IMR-90 (cell line): ENCODE measurements around the gene AKR1A1. TPM values are rescaled to one million over a fixed set of nuclear protein-coding genes. Genes with fewer than 3 reads are reported as not detected.

Experiments used
- ATAC-seq: fragments of 200-7000 bp; cut with Tn5 transposase; 2 replicates; pipeline ENCODE4 v1.9.1; 2020; ENCODE audit warnings: low read depth, mild to moderate bottlenecking, moderate library complexity
- BruUV-seq: library from RNA; stranded (reverse); fragments of 400-500 nt; replicated peaks from 2 replicates; lab custom pipeline; 2021; lab: Mats Ljungman, UMichigan
- CTCF ChIA-PET: fragments of 300-600 bp; formaldehyde crosslinking; extraction: SDS; loops from one replicate; lab custom pipeline; 2021; ENCODE audit warnings: antibody characterized with exemption; lab: Yijun Ruan, JAX
- POLR2A ChIA-PET: fragments of 300-600 bp; sonication (Branson Sonifier 250); formaldehyde crosslinking; loops from one replicate; lab custom pipeline; 2022; ENCODE audit warnings: antibody characterized with exemption; ENCODE audit not compliant: unreplicated experiment; lab: Charles Lee
- DNase-seq: peaks from one replicate; pipeline ENCODE4 v3.0.0; 2013
- H2AFZ ChIP-seq: replicated peaks from 2 replicates; pipeline ENCODE3; 2013; ENCODE audit warnings: low read length, mild to moderate bottlenecking; ENCODE audit not compliant: poor library complexity
- H2AK5ac ChIP-seq: 2 replicates; pipeline ENCODE4 v1.6.1; 2013; ENCODE audit warnings: low read depth, low read length, inconsistent platforms
- H2AK9ac ChIP-seq: replicated peaks from 2 replicates; pipeline ENCODE3; 2013; ENCODE audit warnings: mild to moderate bottlenecking, low read depth, low read length, moderate library complexity; ENCODE audit not compliant: poor library complexity
- H2BK120ac ChIP-seq: 2 replicates; pipeline ENCODE4 v1.6.1; 2013; ENCODE audit warnings: low read depth, low read length, inconsistent platforms
- H2BK15ac ChIP-seq: 3 replicates; pipeline ENCODE4 v1.6.1; 2013; ENCODE audit warnings: low read depth, low read length, inconsistent platforms
- H2BK20ac ChIP-seq: 2 replicates; pipeline ENCODE4 v1.6.1; 2013; ENCODE audit warnings: low read depth, mild to moderate bottlenecking, inconsistent platforms, low read length, moderate library complexity
- H2BK5ac ChIP-seq: 2 replicates; pipeline ENCODE4 v1.6.1; 2013; ENCODE audit warnings: mild to moderate bottlenecking, low read depth, low read length, inconsistent platforms; ENCODE audit not compliant: poor library complexity, severe bottlenecking
- H3K14ac ChIP-seq: replicated peaks from 2 replicates; pipeline ENCODE4 v1.6.1; 2013; ENCODE audit warnings: low read depth, low read length, inconsistent platforms
- H3K18ac ChIP-seq: 2 replicates; pipeline ENCODE4 v1.6.1; 2013; ENCODE audit warnings: low read depth, low read length, control low read depth
- H3K23ac ChIP-seq: 2 replicates; pipeline ENCODE4 v1.6.1; 2013; ENCODE audit warnings: low read depth, low read length, inconsistent platforms
- H3K27ac ChIP-seq: 2 replicates; pipeline ENCODE4 v1.5.1; 2013; ENCODE audit warnings: mild to moderate bottlenecking, control low read depth, low read length; ENCODE audit not compliant: insufficient read depth
- H3K27me3 ChIP-seq: 2 replicates; pipeline ENCODE4 v1.6.1; 2013; ENCODE audit warnings: low read length; ENCODE audit not compliant: control insufficient read depth, insufficient read depth
- H3K36me3 ChIP-seq: 2 replicates; pipeline ENCODE4 v1.6.1; 2013; ENCODE audit warnings: low read length, mixed read lengths; ENCODE audit not compliant: control insufficient read depth, insufficient read depth
- H3K4ac ChIP-seq: 2 replicates; pipeline ENCODE4 v1.6.1; 2013; ENCODE audit warnings: low read depth, low read length, inconsistent platforms
- H3K4me1 ChIP-seq: 2 replicates; pipeline ENCODE4 v1.6.1; 2013; ENCODE audit warnings: low read length, mixed read lengths; ENCODE audit not compliant: control insufficient read depth, insufficient read depth
- H3K4me2 ChIP-seq: 2 replicates; pipeline ENCODE4 v1.6.1; 2013; ENCODE audit warnings: low read depth, mild to moderate bottlenecking, control low read depth, low read length, moderate library complexity
- H3K4me3 ChIP-seq: 2 replicates; pipeline ENCODE4 v1.5.1; 2013; ENCODE audit warnings: low read depth, mild to moderate bottlenecking, control low read depth, low read length, moderate library complexity; ENCODE audit not compliant: insufficient read depth
- H3K56ac ChIP-seq: 2 replicates; pipeline ENCODE4 v1.6.1; 2013; ENCODE audit warnings: low read length, inconsistent platforms; ENCODE audit not compliant: insufficient read depth; ENCODE audit errors: extremely low read depth
- H3K79me1 ChIP-seq, 2 experiments: 2 replicates each; pipeline ENCODE4 v1.6.1; 2013; ENCODE audit warnings: low read length in 2 of 2, inconsistent platforms in 1 of 2, low read depth in 1 of 2
- H3K9ac ChIP-seq: 2 replicates; pipeline ENCODE4 v1.6.1; 2013; ENCODE audit warnings: low read depth, low read length, control low read depth
- H3K9me1 ChIP-seq: 2 replicates; pipeline ENCODE4 v1.6.1; 2013; ENCODE audit warnings: low read length, inconsistent platforms; ENCODE audit not compliant: insufficient read depth
- H3K9me3 ChIP-seq: 2 replicates; pipeline ENCODE4 v1.6.1; 2013; ENCODE audit warnings: low read length; ENCODE audit not compliant: control insufficient read depth, insufficient read depth
- H4K20me1 ChIP-seq: 2 replicates; pipeline ENCODE4 v1.6.1; 2013; ENCODE audit warnings: low read length, inconsistent platforms; ENCODE audit not compliant: insufficient read depth
- H4K5ac ChIP-seq: 2 replicates; pipeline ENCODE4 v1.6.1; 2013; ENCODE audit warnings: mild to moderate bottlenecking, low read depth, low read length, control low read depth
- H4K8ac ChIP-seq, 2 experiments: 2 replicates each; pipeline ENCODE4 v1.6.1; 2013; ENCODE audit warnings: low read depth in 2 of 2, low read length in 2 of 2, control low read depth in 1 of 2, inconsistent platforms in 1 of 2
- H4K91ac ChIP-seq: 2 replicates; pipeline ENCODE4 v1.6.1; 2013; ENCODE audit warnings: low read depth, low read length, inconsistent platforms; ENCODE audit not compliant: insufficient read depth
- BHLHE40 ChIP-seq: fragments of 150-350 bp; IDR thresholded peaks from 2 replicates; pipeline ENCODE4 v1.6.1; 2016; ENCODE audit warnings: mild to moderate bottlenecking, low read depth, low read length
- CEBPB ChIP-seq: IDR thresholded peaks from 2 replicates; pipeline ENCODE4 v1.6.1; 2012; ENCODE audit warnings: low read depth, low read length, improper control_type of control experiment
- CHD1 ChIP-seq: IDR thresholded peaks from 2 replicates; pipeline ENCODE4 v1.6.1; 2012; ENCODE audit warnings: low read depth, low read length, improper control_type of control experiment
- FOS ChIP-seq: fragments of 150-350 bp; IDR thresholded peaks from 2 replicates; pipeline ENCODE4 v1.6.1; 2016; ENCODE audit warnings: low read depth, low read length
- MAFK ChIP-seq: IDR thresholded peaks from 2 replicates; pipeline ENCODE4 v1.6.1; 2012; ENCODE audit warnings: low read depth, low read length, improper control_type of control experiment
- MAZ ChIP-seq: IDR thresholded peaks from 2 replicates; pipeline ENCODE4 v1.6.1; 2012; ENCODE audit warnings: low read depth, mild to moderate bottlenecking, low read length, improper control_type of control experiment, moderate library complexity, borderline replicate concordance
- MXI1 ChIP-seq: IDR thresholded peaks from 2 replicates; pipeline ENCODE4 v1.6.1; 2012; ENCODE audit warnings: low read depth, mild to moderate bottlenecking, low read length, moderate library complexity, borderline replicate concordance
- NFE2L2 ChIP-seq: fragments of 150-350 bp; IDR thresholded peaks from 2 replicates; pipeline ENCODE4 v1.6.1; 2016; ENCODE audit warnings: low read depth, mild to moderate bottlenecking, low read length
- POLR2A ChIP-seq: IDR thresholded peaks from 2 replicates; pipeline ENCODE4 v1.6.1; 2012; ENCODE audit warnings: mild to moderate bottlenecking, low read depth, low read length
- RAD21 ChIP-seq: IDR thresholded peaks from 2 replicates; pipeline ENCODE4 v1.6.1; 2012; ENCODE audit warnings: low read length, improper control_type of control experiment
- RCOR1 ChIP-seq: IDR thresholded peaks from 2 replicates; pipeline ENCODE4 v1.6.1; 2012; ENCODE audit warnings: mild to moderate bottlenecking, low read length, improper control_type of control experiment; ENCODE audit not compliant: insufficient replicate concordance
- RFX5 ChIP-seq: IDR thresholded peaks from 2 replicates; pipeline ENCODE4 v1.8.0; 2012; ENCODE audit warnings: low read depth, mild to moderate bottlenecking, low read length, moderate library complexity
- SMC3 ChIP-seq: fragments of 150-350 bp; IDR thresholded peaks from 2 replicates; pipeline ENCODE4 v1.6.1; 2016; ENCODE audit warnings: low read depth, mild to moderate bottlenecking, antibody characterized with exemption, low read length, moderate library complexity
- WGBS, 2 experiments: methylation state at CpG; one replicate each; pipeline versions ENCODE4 v1.1.5 to v1.1.7; 2013; ENCODE audit warnings: missing lambda C conversion rate in 2 of 2; ENCODE audit not compliant: insufficient read length in 1 of 2; ENCODE audit errors: extremely low coverage in 2 of 2; 5-methylcytosine and 5-hydroxymethylcytosine counted together
- dilution Hi-C: fragments of 300-500 bp; cut with HindIII; formaldehyde crosslinking; loops from one replicate; pipeline ENCODE4 v1.14.3; 2018; ENCODE audit warnings: low sequenced_read_pairs; ENCODE audit not compliant: unreplicated experiment
- in situ Hi-C: fragments of 300-500 bp; cut with MboI; formaldehyde crosslinking; loops from 3 replicates; pipeline ENCODE4 v1.14.3; 2019; ENCODE audit warnings: low sequenced_read_pairs, inconsistent platforms, mixed read lengths
- intact Hi-C: fragments of 100-400 bp; cut with micrococcal nuclease; formaldehyde crosslinking; loops from 2 replicates; pipeline ENCODE4 v1.10.0; 2022
- polyA plus RNA-seq, 3 experiments: library from polyadenylated mRNA; depleted of rRNA; stranded (reverse); fragments of >200 nt; gene quantifications; 2 replicates each; pipeline ENCODE4 v1.2.3, GENCODE V29; 2012; ENCODE audit warnings: low replicate concordance in 1 of 3
- total RNA-seq: library from RNA; depleted of rRNA; stranded (reverse); fragments of >200 nt; gene quantifications from 2 replicates; pipeline ENCODE4 v1.2.3, GENCODE V29; 2012
- TF ChIP-seq, protein P1 (sequence below): fragments of 150-350 bp; IDR thresholded peaks from 2 replicates; pipeline ENCODE4 v1.6.1; 2017; ENCODE audit warnings: mild to moderate bottlenecking, antibody characterized with exemption, low read length, low read depth
- TF ChIP-seq, protein P2 (sequence below): fragments of 150-350 bp; IDR thresholded peaks from 2 replicates; pipeline ENCODE4 v1.6.1; 2016; ENCODE audit warnings: low read depth, mild to moderate bottlenecking, low read length, moderate library complexity, borderline replicate concordance
- TF ChIP-seq, protein P3 (sequence below): conservative IDR thresholded peaks from 2 replicates; pipeline ENCODE4 v1.5.1; 2012; ENCODE audit warnings: mild to moderate bottlenecking, low read depth, low read length, improper control_type of control experiment

AKR1A1 gene
- total and polyA plus RNA-seq, 2 of the 4 experiments (the other 2 are of a cell fraction): 141 to 151 TPM

DNA sequence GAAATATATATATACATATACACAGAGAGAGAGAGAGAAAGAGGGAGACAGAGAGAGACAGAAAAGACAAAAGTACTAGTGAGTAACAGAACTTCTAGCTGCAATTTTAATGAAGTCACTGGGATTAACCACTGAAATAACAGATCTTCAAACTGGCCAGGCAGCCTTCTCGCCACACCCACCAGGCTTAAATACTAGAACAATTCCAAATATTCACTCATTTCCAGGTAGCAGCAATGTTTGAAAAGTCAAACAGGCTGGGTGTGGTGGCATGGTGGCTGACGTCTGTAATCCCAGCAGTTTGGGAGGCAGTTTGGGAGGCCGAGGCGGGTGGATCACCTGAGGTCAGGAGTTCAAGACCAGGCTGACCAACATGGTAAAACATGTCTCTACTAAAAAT, 34.2 kb upstream of the AKR1A1 start:
- H2AK5ac ChIP-seq: no peak overlapping the region
- peak overlapping the region; percentile 33; the same call in 1 of the 2 replicates for H3K27ac ChIP-seq
- CTCF ChIA-PET: no interaction called here
- TF ChIP-seq BHLHE40 (no peak), FOS (no peak), RAD21 (no peak), CHD1 (no peak), NFE2L2 (no peak), MAFK (no peak), CEBPB (no peak), POLR2A (no peak), RFX5 (no peak), RCOR1 (no peak), SMC3 (no peak), MXI1 (no peak), MAZ (no peak)
- TF ChIP-seq, protein P1, sequence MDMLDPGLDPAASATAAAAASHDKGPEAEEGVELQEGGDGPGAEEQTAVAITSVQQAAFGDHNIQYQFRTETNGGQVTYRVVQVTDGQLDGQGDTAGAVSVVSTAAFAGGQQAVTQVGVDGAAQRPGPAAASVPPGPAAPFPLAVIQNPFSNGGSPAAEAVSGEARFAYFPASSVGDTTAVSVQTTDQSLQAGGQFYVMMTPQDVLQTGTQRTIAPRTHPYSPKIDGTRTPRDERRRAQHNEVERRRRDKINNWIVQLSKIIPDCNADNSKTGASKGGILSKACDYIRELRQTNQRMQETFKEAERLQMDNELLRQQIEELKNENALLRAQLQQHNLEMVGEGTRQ: no peak
- TF ChIP-seq, protein P2, sequence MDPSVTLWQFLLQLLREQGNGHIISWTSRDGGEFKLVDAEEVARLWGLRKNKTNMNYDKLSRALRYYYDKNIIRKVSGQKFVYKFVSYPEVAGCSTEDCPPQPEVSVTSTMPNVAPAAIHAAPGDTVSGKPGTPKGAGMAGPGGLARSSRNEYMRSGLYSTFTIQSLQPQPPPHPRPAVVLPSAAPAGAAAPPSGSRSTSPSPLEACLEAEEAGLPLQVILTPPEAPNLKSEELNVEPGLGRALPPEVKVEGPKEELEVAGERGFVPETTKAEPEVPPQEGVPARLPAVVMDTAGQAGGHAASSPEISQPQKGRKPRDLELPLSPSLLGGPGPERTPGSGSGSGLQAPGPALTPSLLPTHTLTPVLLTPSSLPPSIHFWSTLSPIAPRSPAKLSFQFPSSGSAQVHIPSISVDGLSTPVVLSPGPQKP: no peak
- TF ChIP-seq, protein P3, sequence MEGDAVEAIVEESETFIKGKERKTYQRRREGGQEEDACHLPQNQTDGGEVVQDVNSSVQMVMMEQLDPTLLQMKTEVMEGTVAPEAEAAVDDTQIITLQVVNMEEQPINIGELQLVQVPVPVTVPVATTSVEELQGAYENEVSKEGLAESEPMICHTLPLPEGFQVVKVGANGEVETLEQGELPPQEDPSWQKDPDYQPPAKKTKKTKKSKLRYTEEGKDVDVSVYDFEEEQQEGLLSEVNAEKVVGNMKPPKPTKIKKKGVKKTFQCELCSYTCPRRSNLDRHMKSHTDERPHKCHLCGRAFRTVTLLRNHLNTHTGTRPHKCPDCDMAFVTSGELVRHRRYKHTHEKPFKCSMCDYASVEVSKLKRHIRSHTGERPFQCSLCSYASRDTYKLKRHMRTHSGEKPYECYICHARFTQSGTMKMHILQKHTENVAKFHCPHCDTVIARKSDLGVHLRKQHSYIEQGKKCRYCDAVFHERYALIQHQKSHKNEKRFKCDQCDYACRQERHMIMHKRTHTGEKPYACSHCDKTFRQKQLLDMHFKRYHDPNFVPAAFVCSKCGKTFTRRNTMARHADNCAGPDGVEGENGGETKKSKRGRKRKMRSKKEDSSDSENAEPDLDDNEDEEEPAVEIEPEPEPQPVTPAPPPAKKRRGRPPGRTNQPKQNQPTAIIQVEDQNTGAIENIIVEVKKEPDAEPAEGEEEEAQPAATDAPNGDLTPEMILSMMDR: no peak
- peaks cover 20% of the 10 kb centered on the region for H3K4me1 ChIP-seq
- H3K9me3 ChIP-seq: no peaks in the 10 kb centered on the region
- H3K14ac ChIP-seq: no peak overlapping the region
- H3K23ac ChIP-seq: no peak overlapping the region
- POLR2A ChIA-PET: no interaction called here
- no peak overlapping the region for H4K91ac ChIP-seq
- H3K79me1 ChIP-seq: peaks cover 11 to 58% of the 10 kb centered on the region in 2 experiments
- intact Hi-C loops: no loop called here
- H3K9ac ChIP-seq: no peak overlapping the region
- no peak overlapping the region for H2AFZ ChIP-seq
- ATAC-seq: no peak
- no peak overlapping the region for H3K4ac ChIP-seq
- in situ Hi-C loops: loop anchor here (5.0 kb wide), 1 partner anchor 51 kb away; no protein-coding TSS in a partner anchor
- DNase-seq: no peak
- peaks cover 73% of the 10 kb centered on the region for H4K20me1 ChIP-seq
- peaks cover 39% of the 10 kb centered on the region for H3K36me3 ChIP-seq
- no peak overlapping the region for H2AK9ac ChIP-seq
- no peak overlapping the region for H2BK120ac ChIP-seq
- BruUV-seq: no TSS peak
- dilution Hi-C loops: no loop called here
- no peak overlapping the region for H4K5ac ChIP-seq
- no peak overlapping the region for H3K4me3 ChIP-seq
- H2BK15ac ChIP-seq: no peak overlapping the region
- no peak overlapping the region for H3K56ac ChIP-seq
- WGBS, 2 experiments: 100% methylated on average over 1 of the region's 4 CpGs; no CpG with 5 or more reads in 1 of the 2 experiments
- no peak overlapping the region for H4K8ac ChIP-seq
- no peak overlapping the region for H3K4me2 ChIP-seq
- H3K18ac ChIP-seq: no peak overlapping the region
- no peaks in the 10 kb centered on the region for H3K27me3 ChIP-seq
- H2BK5ac ChIP-seq: no peak overlapping the region
- H3K9me1 ChIP-seq: 0 out of 2 replicates have a peak, but pooled peaks cover 8% of the 10 kb centered on the region
- no peak overlapping the region for H2BK20ac ChIP-seq
